Femur (tissue), 1 donor: ENCODE data around the gene ARSJ.
A peak's percentile ranks its signal among the peaks of the same experiment; 100 is the strongest.
"Not testable (repeated sequence)": the region's sequence is repeated elsewhere in the genome, so short reads cannot be mapped to it uniquely, and the experiment has no call there.

Source experiments
- DNase-seq: peaks from one replicate; pipeline ENCODE4 v3.0.0-alpha.2; 2017

The ARSJ gene

GRCh38 chr4:113979148-113979904, at the start of gene ARSJ:
Gene ARSJ, minus strand, starts transcription at chr4:113979647. Its CDS starts 813 bp downstream, at chr4:113978834.
- DNase-seq = peak; percentile 77

DNA sequence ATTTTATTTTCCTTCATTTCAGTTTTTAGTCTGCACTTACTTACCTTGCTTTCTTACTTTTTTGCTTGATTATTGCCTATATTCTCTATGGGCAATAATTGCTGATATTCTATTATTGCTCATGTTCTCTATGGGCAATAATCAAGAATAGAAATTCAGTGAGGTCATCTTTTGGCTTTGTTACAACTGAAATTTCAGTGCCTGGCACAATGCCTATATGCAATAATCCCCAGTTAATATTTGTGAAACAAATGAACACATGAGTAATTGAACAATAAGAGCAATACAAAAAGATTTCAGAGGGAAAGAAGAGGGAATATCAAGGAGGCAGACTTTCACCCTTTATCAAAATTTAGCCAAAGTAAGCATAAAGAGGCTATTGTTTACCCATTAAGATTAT, 48.6 kb upstream of the ARSJ start:
- no peak for DNase-seq

- DNase-seq = no peak
These were observed 48.1 kb upstream of the ARSJ start for GRCh38 chr4:114027596-114027995.

- no peak for DNase-seq
These were observed 47.0 kb upstream of the ARSJ start for GRCh38 chr4:114026447-114026846.

- no peak for DNase-seq
These were observed 45.8 kb upstream of the ARSJ start for GRCh38 chr4:114025176-114025777.

DNA sequence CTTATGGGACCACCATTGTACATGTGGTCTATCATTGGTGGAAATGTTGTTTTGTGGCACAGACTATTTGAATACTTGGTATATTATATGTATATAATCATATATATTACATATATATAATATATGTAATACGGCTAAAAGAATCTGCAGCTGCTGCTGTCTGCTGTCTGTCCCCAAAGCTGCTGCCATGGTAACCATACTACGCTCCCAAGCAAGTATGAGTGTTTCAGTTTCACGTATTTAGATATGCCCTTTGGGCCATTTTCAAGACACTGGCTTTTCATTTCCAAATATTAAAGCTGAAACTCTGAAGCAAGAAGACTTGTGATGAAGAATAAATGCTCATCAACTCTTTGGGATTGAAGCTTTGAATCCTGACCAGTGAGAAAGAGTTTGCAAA, 42.0 kb upstream of the ARSJ start:
- no peak for DNase-seq

GRCh38 chr4:114019969-114020358, 40.5 kb upstream of the ARSJ start:
- DNase-seq = no peak

GRCh38 chr4:114019276-114019968, 40.0 kb upstream of the ARSJ start:
- DNase-seq = no peak

DNA sequence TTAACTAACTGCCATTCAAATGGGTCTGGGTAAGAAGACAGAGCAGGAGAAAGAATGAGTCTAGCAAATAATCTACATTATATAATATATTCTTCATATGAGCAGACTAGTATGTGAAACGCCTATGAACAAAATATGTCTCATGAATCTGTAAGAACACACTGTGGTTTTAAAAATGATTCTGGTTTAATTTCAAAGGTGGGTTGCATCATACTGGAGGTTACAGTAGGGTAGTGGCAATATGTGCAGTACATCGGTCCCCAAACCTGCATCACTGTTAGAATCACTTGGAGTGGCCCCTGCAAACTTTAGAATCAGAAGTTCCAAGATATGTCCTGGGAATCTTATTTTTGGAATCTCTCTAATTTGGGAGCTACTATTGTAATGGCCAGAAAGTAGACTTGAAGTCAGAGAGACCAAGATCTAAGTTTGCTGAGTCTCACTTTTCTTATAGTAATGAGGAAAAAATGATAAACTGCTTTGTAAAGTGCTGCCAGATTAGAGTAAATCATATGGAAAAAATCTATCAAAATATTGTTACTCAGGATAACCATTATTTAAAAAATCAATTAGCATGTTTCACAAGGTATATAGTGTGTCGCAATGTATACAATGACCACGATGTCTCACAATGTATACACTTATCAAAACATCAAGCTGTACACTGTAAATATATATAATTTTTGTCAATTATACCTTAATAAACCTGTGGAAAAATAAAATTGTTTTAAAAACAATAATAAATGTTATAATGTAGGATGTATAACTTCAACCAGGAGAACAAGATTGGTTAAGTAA, 37.9 kb upstream of the ARSJ start:
- DNase-seq = no peak

DNA sequence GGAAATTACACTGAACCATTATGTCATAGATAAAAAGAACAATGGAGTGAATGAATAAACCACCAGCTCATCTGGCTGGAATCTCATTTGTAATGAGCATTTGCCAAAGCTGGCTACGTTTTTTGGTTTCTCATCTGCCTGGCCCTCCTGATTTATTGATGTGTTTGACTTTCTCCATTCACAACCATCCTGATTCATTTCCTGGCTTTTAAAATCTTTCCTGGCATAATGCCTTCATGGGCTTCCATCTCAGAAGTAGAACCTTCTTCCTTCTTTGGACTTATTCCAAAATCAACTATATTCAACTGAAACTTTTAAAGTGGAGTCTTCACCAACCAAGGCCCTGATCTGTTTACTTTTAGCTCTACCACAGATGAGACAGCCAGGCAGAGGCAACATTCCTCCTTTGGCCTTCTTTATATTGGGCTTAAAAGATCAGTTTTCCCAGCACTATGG, 36.0 kb upstream of the ARSJ start:
- DNase-seq = no peak

- not testable (repeated sequence) for DNase-seq
These were observed 33.8 kb upstream of the ARSJ start for GRCh38 chr4:114013201-114013600.

DNA sequence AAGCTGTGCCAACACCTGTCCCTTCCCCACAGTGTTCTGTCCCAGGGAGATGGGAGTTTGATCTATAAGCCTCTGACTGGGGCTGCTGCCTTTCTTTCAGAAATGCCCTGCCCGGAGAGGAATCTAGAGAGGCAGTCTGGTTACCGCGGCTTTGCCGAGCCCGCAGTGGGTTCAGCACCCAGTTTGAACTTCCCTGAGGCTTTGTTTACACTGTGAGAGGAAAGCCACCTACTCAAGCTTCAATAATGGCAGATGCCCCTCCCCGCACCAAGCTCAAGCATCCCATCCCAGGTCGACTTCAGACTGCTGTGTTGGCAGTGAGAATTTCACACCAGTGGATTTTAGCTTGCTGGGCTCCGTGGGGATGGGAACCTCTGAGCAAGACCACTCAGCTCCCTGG, 33.3 kb upstream of the ARSJ start:
- no peak for DNase-seq

GRCh38 chr4:114005569-114006442, 26.4 kb upstream of the ARSJ start:
- DNase-seq = no peak

- DNase-seq = not testable (repeated sequence)
These were observed 25.2 kb upstream of the ARSJ start for GRCh38 chr4:114004483-114005226.

DNA sequence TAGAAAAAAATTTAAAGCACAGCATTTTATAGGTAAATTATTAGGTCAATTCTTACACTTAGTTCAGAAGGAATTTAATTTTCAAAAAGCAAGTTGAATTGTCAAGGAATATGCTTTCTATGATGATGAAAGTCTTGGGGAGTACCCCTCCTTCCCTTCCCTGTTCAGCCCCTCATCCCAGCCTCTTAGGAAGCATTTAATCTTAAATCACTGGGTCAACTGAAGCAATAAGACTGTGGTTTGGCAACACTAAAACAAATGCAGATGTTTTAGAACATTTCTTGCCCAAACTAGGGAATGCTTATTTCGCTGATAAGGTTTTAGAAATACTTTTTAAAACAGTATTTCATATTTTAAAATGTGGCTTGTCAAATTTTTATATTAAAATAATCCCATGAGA, 19.1 kb upstream of the ARSJ start:
- no peak for DNase-seq

- DNase-seq = no peak
These were observed 18.6 kb upstream of the ARSJ start for GRCh38 chr4:113998079-113998478.

GRCh38 chr4:113997206-113997605, 17.8 kb upstream of the ARSJ start:
- DNase-seq = no peak

DNA sequence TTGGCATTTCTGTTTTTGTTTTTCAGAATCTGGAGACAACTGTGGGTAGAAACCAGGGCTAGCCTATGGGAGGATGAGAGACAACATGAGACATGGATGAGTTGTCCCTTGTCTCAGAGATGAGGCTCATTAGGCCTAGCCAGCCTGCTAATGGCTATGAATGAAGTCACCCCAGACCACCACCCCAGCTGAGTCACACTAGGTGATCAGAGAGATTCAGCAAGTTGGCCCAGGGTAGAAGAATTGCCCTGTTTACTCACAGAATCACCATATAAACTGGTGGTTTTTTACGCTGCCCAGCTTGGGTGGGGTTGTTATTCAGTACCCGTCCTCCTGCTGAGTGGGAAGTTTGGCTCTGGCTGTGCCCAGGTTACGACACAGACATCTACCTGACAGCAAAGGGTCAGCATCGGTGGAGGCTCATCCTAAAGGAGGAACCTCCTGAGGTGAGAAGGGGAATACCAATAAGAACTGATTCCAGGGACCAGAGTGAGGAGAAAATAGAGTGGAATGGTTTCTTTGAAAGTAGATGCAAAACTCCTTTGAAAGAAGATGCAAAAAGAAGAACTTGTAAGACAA, 17.2 kb upstream of the ARSJ start:
- no peak for DNase-seq

DNA sequence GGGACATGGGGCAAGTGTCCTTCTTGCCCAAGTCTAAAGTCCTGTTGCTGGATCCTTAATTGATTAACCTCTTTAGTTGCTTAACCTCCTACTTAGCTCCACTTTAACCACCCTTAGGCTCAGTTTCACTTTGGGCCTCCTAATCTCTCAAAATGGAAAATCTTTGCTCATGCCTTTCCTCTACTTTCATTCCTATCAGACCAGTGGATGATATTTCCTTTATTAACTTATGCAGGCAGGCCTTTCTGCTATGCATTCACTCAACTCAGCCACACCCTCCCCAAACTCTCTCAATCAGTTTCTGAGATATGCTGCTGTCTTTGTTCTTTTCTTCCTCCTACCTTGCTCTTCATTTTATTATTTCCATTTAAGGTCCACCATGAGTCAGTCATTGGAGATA, 14.4 kb upstream of the ARSJ start:
- DNase-seq = no peak

DNA sequence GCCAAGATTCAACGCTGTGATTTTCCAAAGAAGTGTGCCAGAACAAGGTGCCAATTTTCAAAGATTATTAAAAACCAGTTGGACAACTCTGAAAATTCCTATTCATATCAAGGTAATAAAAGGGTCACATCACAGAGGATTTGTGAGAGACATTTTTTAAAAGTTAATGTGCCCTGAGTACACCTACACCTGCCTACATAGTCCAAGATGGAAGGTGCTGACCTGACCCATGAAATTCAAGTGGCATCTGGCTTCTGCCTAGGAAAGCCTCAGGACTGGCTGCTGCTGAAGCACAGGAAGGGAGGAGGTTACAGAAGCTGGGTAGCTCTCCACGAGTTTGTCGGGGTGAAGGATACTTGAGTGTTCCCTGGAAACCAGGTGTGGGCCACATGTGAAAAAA, 11.4 kb upstream of the ARSJ start:
- no peak for DNase-seq

DNA sequence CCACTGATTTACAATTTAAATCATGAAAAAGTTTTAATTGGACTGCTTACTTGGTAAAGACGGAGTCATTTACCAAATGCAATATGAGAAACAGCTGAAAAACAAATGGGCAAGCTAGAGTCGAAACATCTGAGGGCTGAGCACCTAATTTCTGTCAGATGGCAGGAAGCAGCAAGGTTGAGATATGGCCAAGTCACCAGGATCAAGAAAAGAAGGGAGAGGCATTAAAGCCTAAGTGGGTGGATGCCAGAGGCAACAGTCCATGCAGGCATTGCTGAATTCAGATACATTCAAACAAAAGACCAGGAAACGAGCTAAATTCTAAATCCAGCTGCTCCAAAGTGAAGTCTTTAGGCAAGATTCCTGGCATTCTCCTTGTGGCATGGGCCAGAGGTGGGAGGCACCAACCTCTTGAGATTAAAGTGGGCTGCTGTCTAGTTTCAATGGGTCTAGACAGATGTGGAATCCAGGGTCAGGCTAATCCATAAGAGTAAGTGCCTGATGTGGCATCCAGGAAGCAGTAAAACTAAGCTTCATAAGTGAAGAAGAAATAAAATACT, 8.0 kb upstream of the ARSJ start:
- DNase-seq = no peak
